GM19025 (cell line): ENCODE results near the gene EIF4A3.
"Not testable (repeated sequence)": the region's sequence is repeated elsewhere in the genome, so short reads cannot be mapped to it uniquely, and the experiment has no call there.

Experiments used
- ATAC-seq: cut with Tn5 transposase; IDR thresholded peaks from one replicate; pipeline ENCODE4 v1.9.1; 2021; ENCODE audit warnings: mild to moderate bottlenecking, low read depth, moderate library complexity; ENCODE audit not compliant: unreplicated experiment

Gene EIF4A3

DNA sequence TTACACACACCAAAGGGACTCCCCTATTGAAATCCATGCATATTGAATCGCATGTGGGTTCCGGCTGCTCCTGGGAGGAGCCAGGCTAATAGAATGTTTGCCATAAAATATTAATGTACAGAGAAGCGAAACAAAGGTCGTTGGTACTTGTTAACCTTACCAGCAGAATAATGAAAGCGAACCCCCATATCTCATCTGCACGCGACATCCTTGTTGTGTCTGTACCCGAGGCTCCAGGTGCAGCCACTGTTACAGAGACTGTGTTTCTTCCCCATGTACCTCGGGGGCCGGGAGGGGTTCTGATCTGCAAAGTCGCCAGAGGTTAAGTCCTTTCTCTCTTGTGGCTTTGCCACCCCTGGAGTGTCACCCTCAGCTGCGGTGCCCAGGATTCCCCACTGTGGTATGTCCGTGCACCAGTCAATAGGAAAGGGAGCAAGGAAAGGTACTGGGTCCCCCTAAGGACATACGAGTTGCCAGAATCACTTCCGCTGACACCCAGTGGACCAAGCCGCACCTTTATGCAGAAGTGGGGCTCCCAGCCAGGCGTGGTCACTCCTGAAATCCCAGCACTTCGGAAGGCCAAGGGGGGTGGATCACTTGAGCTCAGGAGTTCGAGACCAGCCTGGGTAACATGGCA lies 43.4 kb downstream of the EIF4A3 start:
- ATAC-seq = no peak

DNA sequence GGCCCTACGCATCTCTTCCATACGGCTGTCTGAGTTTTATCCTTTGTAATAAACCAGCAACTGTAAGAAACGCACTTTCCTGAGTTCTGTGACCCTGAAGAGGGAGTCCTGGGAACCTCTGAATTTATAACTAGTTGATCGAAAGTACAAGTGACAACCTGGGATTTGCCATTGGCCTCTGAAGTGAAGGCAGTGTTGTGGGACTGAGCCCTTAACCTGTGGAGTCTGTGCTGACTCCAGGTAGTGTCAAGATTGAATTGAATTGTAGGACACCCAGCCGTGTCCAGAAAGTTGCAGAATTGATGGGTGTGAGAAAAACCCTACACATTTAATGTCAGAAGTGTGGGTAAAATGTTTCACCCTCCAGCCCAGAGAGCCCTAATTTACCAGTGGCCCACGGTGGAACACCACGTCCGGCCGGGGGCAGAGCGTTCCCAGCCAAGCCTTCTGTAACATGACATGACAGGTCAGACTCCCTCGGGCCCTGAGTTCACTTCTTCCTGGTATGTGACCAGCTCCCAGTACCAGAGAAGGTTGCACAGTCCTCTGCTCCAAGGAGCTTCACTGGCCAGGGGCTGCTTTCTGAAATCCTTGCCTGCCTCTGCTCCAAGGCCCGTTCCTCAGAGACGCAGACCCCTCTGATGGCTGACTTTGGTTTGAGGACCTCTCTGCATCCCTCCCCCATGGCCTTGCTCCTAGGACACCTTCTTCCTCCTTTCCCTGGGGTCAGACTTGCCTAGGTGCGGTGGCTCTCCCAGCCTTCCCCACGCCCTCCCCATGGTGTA lies 44.1 kb downstream of the EIF4A3 start:
- no peak for ATAC-seq

DNA sequence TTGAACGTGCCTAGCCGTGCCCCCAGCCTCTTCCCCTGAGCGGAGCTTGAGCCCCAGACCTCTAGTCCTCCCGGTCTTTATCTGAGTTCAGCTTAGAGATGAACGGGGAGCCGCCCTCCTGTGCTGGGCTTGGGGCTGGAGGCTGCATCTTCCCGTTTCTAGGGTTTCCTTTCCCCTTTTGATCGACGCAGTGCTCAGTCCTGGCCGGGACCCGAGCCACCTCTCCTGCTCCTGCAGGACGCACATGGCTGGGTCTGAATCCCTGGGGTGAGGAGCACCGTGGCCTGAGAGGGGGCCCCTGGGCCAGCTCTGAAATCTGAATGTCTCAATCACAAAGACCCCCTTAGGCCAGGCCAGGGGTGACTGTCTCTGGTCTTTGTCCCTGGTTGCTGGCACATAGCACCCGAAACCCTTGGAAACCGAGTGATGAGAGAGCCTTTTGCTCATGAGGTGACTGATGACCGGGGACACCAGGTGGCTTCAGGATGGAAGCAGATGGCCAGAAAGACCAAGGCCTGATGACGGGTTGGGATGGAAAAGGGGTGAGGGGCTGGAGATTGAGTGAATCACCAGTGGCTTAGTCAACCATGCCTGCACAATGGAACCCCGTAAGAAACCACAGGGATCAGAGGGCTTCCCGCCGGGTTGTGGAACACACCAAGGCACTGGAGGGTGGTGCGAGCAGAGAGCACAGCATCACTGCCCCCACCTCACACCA lies 44.8 kb downstream of the EIF4A3 start:
- no peak for ATAC-seq

DNA sequence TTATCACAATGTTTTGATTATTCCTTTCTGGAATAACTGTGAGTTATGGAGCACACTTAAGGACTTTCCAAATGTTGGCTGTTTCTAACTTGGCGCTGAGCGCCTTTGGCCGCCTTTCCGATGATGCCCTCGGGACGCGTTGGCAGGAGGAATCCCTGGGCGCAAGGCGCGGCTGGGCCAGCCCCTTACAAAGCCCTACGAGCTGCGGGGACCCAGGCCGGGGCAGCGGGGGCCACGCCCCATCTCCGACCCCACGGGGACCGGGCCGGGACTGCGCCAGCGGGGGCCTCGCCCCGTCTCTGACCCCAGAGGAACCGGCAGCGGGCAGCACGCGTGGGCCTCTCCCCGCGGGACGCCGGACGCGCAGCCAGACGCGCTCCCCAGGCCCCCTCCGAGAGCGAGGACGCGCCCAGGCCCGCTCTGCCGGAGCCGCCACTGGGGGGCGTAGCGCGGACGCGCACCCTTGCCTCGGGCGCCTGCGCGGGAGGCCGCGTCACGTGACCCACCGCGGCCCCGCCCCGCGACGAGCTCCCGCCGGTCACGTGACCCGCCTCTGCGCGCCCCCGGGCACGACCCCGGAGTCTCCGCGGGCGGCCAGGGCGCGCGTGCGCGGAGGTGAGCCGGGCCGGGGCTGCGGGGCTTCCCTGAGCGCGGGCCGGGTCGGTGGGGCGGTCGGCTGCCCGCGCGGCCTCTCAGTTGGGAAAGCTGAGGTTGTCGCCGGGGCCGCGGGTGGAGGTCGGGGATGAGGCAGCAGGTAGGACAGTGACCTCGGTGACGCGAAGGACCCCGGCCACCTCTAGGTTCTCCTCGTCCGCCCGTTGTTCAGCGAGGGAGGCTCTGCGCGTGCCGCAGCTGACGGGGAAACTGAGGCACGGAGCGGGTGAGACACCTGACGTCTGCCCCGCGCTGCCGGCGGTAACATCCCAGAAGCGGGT lies 45.6 kb downstream of the EIF4A3 start, which contains the start of gene GAA:
GAA (plus strand) TSS at position 571 of the 935 bp plus-strand sequence. CDS start 3,006 bp downstream, outside the sequence.
- ATAC-seq = peak; percentile 78

DNA sequence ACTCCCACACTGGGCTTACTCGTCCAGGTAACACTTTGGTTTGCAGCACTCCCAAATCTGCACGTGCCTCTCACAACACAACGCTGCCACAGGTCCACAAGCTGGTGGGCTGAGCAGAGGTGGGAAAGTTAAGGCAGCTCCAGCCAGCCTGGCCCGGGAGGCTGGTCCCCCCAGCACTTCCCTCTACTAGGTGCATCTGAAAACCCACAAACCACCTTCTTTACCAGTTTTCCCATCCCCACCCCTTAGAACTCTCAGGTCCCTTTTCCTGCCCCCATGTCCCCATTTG lies 46.9 kb downstream of the EIF4A3 start:
- ATAC-seq = no peak

DNA sequence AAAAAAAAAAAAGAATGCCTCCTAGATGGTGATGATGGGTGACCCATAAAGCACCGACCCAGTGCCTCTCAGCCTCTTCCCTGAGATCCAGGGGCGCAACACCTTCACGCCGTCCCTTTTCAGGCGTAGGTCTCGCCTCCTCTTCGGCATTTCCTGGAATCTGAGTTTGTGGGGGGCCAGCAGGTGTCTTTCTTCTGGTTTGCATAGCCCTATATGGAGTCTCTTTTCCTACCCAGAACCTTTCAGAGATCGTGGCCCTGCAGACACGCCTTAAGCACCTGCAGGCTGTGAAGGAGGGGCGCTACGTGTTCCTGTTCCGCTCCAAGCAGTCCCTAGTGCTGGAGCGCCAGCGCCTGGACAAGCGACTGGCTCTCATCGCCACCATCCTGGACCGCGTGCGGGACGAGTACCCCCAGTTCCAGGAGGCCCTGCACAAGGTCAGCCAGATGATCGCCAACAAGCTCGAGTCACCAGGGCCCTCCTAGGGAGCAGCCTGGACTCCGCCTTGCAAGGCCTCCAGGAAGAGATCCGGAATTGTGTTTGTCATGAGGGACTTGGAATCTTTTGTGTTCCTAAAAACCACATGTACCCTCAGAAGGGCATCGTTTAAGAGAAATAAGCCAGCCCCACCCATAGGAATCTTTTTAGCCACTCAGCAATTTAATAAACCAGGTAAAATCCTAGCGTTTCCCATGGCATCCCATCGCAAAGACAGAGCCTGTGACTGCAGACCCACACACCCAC lies 47.5 kb downstream of the EIF4A3 start:
- ATAC-seq = no peak

DNA sequence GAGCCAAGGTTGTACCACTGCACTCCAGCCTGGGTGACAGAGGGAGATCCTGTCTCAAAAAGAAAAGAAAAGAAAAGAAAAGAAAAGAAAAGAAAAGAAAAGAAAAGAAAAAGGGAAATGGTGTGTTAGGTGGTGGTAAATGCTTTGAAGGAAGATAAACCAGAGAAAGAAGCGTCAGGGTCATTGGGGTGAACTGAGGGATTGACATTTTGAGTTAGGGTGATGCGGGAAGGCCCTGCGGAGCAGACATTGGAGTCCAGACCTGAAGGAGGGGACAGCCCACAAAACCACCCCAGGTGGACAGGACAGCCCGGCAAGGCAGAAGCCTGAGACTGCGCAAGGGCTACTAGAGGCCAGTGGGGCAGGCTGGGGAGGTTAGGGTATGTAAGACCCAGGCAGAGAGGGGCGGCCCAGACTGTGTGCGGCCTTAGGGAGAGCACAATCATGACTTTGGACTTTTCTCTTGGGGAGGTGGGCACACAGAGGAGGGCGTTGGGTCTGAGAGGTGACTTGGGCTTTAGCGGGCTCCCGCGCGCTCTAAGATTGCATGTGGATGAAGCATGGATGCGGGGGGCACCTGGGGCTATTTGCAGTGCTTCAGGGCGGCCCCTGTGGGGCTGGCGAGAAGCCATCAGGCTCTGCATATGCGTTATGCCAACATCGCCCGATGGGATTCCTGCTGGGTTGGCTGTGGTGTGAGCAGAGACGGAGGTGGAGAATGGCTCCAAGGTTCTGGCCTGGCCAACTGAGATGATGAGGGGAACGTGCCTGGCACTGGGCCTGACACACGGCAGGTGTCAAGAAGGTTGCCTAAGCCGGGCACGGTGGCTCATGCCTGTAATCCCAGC lies 48.9 kb downstream of the EIF4A3 start:
- ATAC-seq = no peak

DNA sequence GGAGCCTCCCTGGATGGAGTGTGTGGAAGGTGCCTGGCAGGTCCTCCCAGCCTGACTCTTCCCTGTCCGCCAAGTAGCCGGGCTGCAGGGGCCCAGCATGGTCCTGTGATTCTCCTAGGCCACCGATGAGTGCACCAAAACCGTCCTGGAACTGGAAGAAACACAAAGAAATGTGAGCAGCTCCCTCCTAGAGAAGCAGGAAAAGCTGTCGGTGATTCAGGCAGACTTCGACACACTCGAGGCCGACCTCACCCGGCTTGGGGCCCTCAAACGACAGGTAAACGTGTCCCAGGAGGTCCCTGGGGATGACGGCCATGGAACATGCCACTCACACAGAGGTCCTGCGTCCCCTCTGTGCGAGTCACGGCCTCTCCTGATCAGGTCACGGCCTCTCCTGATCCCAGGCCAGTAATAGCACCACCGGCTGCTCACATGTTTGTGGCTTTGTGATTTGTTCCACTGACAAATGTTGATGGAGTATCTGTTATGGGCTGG lies 49.8 kb downstream of the EIF4A3 start:
- ATAC-seq = no peak

DNA sequence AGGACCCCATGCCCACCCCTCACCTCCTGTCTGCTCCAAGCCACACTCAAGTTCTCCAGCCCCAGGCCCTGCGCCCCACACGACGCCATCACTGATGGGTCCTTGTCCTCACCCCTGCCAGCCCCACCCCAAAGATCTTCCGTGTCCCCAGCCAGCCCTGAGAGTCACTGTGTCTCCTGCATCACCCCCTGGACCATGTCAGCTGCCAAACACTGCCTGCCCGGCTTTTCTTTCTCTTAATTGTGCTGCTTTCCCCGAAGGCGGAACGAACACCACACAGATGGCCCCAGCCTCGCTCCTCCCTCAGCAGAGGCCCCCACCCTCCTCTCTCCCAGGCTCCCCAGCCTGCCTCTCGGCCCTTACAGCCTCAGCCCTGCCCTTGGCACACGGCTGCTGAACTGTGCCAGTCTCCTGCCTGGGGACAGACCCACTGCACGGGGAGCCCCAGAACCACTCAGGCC lies 50.3 kb downstream of the EIF4A3 start:
- ATAC-seq = no peak

DNA sequence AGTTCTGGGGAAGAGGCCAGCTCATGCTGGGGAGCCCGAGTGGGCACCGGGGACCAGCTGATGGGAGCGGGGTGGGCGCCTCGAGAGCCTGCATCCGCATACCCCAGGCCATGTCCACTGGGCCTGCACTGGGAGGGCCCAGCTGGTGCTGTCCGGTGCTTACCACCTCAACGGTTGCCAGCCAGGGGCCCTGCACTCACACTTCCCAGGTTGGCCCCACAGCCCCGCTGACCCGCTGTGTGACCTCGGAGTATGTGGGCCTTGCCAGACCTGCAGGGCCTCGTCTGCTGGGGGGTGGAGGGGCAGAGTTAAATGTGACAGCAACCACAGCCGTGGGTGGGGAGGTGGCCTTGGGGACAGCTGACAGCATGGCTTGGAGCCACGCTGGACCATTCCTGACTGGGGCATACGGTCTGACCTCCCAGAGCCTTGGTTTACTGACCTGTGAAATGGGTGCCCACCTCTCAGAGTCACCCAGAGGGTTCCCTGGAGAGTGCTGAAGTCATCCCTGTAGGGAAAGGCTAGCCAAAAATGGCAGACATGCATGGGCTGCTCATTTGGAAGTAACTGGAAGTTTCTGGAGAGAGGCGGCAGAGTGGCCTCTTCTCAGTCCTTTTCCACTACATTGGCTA lies 51.0 kb downstream of the EIF4A3 start:
- no peak for ATAC-seq

DNA sequence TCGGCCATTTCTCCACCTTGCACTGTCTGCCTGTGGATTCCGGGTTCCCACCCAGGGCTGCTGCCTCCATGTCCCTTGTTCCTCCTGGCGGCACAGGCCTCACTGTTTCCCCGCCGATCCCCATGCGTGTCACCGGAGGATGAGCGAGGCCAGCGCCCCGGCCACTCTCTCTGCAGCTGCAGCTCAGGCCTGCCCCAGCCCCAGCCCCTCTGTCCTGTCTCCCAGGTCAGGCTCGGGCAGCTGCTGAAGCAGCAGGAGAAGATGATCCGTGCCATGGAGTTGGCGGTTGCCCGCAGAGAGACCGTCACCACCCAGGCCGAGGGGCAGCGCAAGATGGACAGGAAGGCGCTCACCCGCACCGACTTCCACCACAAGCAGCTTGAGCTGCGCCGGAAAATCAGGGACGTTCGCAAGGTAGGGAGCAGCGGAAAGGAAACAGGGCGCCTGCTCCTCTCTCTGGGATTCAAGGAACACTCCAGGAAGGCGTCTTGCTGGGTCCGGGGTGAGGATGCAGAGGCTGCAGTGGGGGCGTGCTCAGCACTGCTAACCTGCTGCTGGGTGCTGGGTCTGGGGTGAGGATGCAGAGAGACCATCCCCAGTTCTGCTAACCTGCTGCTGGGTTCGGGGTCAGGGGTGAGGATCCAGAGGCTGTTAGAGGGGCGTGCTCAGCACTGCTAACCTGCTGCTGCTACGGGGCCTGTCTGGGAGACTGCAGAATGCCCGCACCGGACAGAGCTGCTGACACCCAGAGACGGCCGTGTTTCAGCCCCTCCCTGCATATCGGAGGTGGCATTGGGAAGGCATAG lies 51.7 kb downstream of the EIF4A3 start:
- no peak for ATAC-seq

DNA sequence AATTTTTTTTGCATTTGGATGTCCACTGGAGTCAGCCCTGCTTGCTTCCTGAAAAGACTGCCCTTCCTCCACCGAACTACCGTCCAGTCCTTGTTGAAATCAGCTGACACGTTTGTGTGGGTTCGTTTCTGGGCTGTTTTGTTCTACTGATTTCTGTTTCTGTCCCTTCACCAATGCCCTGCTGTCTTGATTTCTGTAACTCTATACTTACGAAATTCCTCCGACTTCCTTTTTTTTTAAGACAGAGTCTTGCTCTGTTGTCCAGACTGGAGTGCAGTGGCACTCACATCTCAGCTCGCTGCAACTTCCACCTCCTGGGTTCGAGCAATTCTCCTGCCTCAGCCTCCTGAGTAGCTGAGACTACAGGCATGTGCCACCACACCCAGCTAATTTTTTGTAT lies 54.0 kb downstream of the EIF4A3 start:
- no peak for ATAC-seq

DNA sequence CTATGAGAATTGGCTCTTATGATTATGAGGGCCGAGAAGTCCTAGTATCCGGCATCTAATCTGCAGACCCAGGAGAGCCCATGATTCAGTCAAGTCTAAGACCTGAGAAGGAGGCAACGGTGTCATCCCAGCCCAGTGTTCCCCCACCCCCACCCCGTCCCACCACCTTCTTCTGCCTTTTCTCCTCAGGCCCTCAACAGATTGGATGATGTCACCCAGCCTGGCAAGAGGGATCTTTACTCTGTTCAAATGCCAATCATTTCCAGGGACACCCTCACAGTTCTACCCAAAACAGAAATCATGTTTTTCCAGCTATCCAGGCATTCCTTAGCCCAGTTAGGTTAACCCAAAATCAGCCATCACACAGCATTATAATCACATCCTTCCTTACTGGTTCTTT lies 55.6 kb downstream of the EIF4A3 start:
- no peak for ATAC-seq

DNA sequence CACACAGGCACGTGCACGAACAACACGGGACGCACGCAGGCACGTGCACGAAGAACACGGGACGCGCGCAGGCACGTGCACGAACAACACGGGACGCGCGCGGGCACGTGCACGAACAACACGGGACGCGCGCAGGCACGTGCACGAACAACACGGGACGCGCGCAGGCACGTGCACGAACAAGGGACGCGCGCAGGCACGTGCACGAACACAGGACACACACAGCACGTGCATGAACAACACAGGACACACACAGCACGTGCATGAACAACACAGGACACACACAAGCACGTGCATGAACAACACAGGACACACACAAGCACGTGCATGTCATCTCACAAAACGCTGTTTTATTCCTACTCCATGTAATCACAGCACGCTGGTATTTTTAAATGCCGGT lies 56.8 kb downstream of the EIF4A3 start:
- not testable (repeated sequence) for ATAC-seq

DNA sequence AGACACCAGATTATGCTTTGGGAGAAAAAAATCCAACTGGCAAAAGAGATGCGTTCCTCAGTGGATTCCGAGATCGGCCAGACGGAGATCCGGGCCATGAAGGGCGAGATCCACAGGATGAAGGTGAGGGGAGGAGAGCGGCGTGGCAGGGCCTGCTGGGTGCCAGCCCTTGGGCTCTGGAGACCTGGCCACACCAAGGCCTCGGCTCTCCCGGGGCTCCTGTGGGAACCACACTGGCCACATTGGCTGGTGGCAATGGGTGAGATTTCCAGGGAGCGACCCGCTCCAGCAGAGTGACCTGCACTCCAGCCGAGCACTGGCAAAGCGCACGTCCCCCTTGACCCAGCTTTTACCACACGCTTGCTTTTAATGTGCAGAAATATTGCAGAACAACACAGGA lies 57.2 kb downstream of the EIF4A3 start:
- no peak for ATAC-seq

DNA sequence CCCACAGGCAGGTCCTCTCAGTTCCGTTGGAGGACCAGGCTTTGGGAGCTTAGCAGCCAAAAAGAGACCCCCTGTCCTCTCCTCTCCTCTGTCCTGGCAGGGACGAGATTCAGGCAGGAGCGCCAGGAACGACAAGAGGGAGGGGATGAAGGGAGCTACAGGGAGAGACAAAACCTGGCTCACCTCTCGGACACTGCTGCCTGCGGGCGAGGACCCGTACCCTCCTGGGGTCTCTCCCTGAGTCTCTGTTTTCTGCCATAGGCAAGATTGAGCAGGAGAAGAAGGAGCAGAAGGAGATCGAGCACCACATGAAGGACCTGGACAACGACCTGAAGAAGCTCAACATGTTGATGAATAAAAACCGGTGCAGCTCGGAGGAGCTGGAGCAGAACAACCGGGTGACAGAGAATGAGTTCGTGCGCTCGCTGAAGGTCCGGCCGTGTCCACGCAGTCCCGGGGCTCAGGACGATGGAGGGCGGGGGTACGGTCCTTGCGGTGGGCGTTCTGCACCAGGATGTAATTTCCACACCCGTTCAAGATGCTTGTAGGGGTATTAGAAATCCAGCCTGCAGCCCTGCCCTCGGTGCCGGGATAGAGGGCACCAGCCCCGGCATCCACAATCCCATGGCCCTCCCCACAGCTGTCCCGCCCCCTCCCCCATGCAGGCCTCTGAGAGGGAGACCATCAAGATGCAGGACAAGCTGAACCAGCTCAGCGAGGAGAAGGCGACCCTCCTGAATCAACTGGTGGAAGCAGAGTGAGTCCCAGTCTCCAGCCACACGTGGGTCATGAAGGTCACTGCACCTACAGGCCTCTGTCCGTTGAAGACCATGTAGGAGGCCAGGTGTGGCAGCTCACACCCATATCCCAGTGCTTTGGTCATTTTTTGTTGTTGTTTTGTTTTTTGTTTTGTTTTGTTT lies 59.3 kb downstream of the EIF4A3 start:
- no peak for ATAC-seq
